Right forelimb (tissue), 1 donor: ENCODE measurements around the gene CEPT1.
A peak's percentile ranks its signal among the peaks of the same experiment; 100 is the strongest.
"Not testable (repeated sequence)": the region's sequence is repeated elsewhere in the genome, so short reads cannot be mapped to it uniquely, and the experiment has no call there.

Experiments
- DNase-seq: peaks from one replicate; pipeline ENCODE4 v3.0.0-alpha.2; 2018

CEPT1 gene

DNA sequence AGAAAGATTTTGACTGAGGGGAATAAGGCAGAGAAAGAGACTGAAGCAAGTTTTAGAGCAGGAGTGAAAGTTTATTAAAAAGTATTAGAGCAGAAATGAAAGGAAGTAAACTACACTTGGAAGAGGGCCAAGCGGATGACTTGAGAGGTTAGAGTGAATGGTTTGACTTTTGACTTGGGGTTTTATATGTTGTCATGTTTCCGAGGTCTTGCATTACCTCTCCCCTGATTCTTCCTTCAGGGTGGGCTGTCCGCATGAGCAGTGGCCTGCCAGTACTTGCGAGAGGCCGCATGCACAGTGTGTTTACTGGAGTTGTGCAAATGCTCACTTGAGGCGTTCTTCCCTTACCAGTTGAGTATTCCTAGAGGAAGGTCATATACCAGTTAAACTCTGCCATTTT lies 73.4 kb downstream of the CEPT1 start:
- no peak for DNase-seq

DNA sequence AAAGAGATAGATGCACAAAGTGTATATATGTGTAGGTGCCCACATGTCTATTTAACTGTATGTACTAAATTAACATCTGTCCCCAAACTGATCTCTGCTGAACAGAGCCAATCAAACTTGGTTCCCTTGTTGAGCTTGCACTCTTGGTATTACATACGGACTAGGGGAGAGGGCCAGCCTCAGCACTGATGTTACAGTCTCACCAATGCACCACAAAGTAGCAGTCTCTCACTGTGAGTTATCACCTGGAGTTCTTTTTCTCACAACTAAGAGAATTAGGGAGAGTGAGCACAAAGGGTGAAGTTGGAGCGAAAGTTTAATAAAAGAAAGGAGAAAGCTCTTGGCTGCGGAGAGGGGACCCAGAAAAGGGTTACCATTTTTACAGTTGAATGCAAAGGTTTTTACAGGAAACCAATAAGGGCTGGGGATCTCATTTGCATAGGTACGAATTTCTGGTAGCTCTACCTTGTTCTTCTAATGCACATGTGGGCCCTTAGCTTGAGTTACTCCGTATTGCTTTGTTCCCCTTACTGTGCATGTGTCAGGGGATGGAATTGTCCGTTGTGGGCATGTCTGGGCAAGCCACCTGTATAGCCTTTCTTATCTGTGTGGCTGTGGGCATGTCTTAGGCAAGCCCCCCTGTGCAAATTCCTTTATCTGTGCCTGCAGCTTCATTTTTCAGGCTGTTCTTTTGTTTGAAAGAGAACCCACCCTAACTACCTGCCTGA lies 74.2 kb downstream of the CEPT1 start:
- no peak for DNase-seq

DNA sequence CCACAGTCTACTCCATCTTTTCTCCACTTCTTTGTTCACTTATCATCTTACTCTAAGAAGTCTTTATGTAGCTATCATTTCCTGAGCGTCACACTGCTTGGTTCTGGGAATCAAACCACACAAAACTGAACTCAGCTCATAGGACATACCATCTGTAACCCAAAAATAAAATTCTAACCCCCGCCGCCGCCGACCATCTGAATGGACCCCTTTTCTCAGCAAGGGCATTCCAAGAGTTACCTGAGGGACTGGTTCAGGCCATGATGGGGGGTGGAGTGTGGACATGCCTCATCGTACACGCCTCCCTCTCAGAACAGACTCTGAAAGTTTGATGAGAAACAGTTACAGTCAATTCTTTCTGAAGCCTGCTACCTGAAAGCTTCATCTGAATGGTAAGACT lies 74.9 kb downstream of the CEPT1 start:
- DNase-seq = no peak

DNA sequence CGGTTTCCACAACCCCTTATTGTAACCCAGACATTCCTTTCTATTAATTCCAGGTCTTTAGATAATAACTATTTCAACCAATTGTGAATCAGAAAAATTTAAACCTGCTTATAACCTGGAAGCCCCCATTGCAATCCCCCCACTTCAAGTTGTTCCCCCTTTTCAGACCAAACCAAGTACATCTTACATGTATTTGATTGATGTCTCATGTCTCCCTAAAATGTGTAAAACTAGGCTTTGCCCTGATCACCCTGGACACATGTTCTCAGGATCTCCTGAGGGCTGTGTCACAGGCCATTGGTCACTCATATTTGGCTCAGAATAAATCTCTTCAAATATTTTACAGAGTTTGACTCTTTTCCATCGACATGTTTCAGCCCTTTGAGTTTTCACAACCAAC lies 75.3 kb downstream of the CEPT1 start:
- DNase-seq = not testable (repeated sequence)

DNA sequence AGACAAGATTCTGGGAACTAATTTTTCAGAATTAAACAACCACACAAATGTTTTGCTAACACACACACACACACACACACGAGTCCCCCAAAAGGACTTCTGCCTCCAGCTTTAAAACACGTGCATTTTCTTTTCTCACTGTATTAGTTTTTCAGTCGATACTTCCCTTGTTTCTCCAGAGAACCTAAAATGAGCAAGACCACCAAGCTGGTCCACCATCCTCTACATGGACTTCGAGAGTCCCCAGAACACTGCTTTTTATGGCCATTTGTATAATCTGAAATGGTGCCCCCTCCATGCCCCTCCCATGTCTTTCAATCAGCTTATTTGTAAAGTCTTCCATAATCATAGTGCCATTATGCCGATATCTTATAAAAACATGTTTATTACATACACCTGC lies 76.7 kb downstream of the CEPT1 start:
- DNase-seq = no peak

DNA sequence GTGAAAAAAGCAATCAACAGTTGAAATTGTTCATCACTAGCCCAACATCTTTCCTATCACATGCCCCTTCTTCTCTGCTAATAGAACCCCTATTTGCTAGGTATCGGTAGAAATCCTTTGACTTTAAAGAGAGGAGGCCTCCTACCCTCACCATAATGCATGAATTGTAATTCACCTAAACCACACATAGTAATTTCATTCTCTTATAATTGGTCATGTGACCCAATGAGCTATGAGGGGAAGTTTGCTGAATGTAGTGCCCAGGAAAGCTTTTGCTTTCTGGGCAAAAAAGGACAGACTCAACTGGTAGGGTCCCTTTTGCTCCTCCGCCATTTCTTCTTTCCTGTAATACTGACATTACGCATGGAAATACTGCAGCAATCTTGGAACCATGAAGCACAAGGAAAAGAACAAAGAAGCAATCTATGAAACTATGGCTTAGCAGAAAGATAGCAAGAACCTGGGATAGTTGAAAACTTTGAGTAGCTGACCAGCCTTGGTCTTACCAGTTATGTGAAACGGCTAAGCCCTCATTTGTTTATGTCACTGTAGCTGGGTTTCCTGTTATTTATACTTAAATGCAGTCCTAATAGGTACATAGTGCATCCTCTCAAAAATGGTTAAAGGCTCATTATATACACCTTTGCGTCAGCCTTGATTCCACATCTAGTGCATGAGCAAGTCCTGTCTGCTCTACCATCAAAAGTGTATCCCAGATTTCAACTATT lies 77.3 kb downstream of the CEPT1 start:
- no peak for DNase-seq

DNA sequence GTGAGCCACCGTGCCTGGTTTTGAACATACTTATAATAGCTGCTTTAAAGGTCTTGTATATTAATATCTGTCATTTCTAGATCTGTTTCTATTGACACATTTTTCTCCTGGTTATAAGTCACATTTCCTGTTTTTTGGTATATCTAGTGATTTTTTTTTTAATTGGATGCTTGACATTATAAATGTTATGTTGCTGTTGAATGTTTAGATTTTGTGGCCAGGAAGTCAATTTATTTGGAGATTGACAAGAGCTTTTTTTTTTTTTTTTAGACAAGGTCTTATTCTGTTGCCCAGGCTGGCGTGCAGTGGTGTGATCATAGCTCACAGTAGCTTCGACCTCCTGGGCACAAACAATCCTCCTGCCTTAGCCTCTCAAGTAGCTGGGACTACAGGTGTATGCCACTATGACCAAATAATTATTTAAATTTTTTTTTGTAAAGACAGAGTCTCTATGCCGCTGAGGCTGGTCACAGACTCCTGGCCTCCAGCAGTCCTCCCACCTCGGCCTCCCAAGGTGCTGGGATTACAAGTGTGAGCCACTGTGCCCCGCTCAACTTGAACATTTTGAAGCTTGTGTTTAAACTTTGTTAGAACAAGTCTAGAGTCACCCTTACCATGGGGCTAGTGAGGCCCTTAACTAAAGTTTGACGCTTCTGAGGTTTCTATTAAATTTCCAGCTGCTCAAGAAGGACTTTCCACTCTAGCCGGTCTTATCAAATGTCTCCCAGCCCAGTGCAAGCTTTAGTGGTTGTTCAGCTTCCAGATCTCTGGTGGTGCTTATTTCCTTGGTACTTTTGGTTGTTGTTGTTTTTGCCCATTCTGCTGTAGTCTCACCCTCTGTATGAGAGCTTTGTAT lies 78.9 kb downstream of the CEPT1 start:
- no peak for DNase-seq

DNA sequence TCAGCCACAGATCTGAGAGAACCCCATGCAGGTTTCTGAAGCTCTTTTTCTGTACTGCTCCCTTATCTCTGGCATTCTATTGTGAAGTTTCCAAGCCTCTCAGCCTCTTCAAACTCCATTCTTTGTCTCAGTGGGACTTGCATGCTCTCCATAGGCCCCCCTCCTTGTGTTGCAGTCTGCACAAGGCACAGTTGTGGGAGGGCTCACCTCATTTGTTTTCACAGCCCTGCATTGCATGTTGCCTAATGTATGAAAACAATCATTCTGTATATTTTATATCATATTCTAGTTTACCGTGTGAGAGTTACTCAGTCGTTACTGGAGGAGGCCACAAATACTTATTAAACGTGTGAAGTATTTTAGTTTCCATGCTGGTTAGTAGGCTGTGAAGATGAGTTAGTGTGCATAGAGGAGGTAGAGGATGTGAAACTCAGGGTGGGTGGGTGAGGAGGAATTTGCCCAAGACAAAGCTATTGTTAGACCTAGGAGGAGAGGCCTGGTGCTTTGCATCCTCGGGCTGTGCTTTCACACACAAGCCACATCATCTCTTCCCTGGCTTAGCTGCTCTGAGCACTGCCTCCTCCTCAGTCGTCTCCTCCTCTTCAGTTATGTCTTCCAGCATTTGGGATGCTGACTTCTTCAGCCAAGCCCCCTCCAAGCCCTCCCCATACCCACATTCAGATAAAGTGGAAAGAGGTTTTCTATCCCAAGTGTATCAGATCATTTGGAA lies 79.7 kb downstream of the CEPT1 start:
- DNase-seq = no peak

DNA sequence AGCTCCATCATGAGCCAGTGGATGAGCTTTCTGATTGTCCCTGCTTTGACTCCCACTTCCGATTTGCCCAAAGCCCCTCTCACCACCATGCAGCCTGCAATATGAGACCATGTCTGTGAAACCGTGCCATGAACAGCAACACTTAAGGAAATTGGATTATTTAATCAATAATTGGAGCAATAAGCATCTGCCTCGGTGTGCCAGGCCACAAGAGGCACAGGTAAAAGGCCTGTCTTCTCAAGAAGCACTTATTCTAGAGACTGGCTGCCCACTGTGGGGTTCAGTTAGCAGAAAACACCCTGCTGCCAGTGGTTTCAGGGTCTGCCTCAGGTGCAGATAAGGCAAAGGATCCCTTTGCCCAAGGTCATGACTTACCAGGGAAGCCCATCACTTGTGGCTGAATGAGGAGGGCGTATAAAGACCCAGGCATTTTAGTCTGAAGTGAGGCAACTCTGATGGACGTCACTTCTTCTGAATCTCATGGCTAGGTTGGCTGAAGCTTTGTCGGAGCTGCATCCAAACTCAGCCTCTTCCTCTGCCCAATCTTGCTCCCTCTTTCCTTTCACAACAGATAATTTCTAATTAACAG lies 80.4 kb downstream of the CEPT1 start:
- no peak for DNase-seq

DNA sequence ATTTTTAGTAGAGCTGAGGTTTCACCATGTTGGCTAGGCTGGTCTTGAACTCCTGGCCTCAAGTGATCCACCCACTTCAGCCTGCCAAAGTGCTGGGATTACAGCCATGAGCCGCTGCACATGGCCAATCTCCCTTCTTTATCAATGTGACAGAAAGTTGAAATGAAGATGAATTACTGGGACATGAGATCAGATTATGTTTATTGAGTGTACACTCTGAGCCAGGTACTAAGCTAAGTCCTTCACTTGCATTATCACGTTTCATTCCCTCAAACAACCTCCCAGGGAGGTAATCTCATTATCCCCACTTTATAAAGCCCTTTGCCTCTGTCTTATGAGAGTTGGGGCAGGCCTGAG lies 81.2 kb downstream of the CEPT1 start:
- no peak for DNase-seq

DNA sequence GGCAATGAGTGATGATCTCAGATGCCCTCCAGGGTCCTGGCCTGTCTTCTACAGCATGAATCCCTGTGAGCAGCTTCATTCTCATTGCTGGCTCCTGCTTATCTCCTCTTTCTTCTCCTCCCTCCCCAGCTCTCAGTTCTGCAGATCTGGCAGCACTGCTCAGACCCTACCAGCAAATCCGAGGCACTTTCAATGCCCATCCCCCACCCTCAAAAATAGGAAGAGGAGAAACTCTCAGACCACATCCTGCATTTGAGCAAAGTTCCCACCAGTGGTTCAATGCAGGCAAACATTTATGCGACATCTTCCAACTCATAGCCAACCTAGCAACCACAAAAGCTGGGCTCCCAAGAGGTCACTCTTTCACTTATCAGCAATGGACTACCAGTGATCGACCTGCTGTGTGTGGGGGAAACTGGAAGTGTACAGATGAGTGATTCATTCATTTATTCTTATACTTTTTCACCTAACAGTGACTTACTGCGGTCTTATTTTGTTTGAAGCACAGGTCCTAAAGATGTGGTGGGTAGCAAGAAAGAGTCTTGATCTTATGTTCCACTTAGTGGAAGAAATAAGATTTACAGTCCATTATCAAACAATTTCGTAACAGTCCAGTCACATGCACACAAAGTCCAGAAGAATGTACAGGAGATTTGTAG lies 81.7 kb downstream of the CEPT1 start:
- DNase-seq = no peak

DNA sequence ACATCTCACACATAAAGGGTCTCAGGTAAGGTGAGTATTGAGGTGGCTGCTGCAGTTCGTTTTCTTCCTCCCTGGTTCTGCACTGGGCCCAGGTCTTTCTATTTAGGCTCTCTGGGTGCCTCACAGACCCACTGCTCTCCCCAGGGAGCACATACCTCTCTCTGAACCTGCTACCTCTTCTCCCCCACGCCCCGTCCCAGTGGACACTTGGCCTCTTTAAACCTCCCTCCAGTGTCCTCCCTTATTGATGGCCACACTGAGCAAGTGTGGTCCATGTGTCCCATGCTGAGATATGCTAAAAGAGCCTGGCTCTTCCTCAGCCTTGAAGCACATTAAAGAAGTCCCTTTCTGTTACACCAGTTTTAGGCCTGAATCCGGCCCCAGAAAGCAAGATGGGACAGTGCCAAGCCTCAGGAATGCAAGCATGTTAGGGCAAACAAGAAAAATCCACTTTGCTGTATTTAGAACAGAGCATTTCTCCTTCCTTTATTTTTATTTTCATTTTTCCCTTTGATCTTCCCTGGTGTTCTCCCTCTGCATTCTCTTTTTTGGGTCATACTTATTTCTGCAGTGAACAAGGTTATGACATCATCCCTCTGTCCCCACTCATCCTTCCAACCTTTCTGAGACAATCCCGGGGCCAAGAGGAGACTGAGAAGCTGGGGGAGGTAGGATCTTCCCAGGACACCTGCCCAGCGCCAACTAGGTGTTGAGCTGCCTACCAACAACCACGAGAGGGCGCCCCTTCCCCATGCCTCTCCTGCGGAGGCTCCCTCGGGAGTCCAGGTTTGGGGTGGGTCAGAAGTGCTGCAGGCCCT lies 82.5 kb downstream of the CEPT1 start:
- peak; percentile 70 for DNase-seq

DNA sequence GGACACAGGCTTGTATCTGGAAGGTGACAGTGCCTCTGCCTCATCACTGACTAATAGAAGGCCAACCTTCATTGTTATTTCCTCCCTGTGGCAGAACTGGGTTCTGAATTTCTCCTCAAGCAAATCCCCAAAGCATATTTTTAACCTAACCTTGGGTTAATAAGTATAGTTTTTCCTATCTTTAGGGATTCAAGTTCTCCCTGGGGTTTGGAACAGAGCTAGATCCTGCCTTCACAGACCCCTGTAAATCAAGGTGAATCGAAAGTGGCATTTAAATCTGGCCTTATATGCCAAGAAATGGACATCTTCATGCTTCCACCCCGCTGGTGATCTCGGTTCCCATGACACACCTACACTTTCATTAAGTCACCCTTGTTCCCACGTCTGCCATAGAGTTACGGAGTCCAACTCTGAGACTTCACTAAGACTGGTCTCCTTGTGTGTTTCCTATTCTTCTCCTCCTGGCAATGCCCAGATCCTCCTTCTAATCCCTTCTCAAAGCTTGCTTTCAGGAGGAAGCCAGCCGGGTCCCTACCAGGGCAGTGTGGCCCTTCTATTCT lies 83.2 kb downstream of the CEPT1 start:
- DNase-seq = no peak

DNA sequence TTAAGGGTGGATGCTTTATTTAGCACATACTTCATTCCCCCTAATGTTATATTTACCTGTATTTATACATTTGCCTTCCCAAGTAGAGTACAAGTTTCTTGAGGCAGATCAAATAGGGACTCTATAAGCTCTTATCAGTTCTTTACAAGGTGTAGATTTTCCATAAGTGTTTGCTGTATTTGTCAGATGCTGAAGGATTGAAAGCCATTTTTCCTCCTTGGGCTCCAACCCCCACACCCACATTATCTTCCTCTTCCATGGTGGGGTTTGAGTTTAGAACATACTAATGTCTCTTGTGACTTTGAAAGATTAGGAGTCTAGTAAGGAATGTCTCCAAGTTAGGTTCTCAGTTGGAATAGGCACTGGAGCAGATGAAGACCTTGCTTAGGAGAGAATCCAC lies 85.1 kb downstream of the CEPT1 start:
- DNase-seq = no peak

DNA sequence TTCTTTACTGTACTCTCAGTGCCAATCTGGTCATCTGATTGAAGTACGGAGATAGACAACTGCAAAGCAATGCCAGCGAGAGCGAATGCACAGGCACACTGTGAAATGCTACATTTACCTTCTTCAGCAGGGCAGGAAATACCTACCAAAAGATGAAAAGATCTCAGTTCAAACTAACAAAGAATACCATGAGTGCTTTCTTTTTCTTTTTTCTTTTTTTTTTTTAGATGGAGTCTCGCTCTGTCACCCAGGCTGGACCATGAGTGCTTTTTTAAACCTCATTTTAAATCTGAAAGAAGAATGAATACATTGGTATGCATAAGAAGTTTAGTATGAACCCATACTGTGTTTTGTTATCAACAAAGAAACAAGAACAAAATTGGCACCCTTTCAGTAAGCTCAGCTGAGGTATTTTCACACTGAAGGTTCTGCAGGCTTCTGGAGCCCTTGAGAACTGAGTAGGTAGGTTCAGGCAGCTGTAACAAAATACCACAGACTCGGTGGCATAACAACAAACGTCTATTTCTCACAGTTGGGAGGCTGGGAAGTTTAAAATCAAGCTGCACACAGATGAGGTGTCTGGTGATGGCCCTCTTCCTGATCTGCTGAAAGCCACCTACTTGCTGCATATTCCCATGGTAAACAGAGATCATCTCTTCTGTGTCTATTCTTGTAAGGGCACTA lies 85.8 kb downstream of the CEPT1 start:
- no peak for DNase-seq

DNA sequence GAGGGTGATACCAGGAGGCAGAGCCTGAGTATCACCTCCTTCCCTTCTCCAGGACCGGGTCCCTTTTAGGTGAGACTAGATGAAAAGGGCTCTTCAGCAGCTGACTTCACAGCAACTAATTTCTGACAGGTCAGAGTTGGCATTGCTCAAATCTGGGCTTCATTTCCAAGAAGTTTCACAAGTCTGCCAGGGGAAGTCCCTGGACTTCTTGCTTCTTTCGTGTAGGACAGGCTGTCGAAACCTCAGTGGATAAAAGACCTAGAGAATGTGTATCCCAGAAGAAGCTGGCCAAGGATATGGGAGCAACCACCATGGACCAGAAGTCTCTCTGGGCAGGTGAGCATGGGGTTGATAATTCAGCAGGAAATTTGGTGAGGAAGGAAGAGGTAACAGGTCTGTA lies 87.4 kb downstream of the CEPT1 start, which contains the start of gene CHI3L2:
Gene CHI3L2 (plus strand): TSS at position 280 of the 400 bp plus-strand sequence. CDS start 17 bp downstream, at position 297.
- no peak for DNase-seq

DNA sequence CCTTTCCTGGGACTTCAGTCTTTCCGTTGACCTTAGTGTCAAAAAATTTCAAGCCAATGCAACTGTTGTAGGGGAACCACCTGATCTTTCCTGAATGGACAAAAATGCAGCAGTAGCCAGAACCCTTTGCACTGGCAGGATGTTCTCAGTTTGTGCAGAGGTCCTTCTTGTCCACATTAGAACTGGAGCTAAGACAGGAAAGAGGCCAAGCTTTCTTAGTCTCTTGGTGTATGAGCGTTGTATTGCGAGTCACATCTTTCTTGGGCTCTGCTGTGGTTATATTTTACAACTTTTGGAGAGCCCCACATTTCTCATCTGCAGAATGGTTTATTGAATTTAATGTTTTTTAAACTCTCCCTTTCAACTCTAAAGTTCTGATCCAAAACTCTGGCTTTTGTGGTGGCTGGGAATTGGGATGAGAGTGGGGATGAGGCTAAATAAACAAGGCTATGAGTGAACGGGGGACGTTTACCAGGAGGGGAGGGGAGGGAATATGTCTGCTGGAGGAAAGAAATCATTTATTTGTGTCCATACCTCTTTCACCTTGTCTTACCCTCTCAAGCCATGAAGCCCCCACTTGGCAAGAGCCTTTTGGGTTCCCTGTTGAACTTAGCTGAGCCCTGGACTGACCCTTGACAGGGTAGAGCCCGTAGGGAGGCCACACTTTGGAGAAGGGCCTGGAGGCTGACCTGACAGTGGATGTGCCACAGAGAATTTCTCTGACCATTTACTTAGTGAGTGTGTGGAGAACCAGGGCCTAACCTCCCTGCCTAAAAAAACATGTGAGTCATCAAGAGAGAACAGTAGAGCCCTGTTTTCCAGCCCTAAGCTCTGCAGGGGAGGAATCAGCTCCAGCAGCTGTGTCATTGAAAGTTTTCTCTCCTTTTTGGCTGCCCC lies 88.1 kb downstream of the CEPT1 start:
- peak; percentile 46 for DNase-seq

DNA sequence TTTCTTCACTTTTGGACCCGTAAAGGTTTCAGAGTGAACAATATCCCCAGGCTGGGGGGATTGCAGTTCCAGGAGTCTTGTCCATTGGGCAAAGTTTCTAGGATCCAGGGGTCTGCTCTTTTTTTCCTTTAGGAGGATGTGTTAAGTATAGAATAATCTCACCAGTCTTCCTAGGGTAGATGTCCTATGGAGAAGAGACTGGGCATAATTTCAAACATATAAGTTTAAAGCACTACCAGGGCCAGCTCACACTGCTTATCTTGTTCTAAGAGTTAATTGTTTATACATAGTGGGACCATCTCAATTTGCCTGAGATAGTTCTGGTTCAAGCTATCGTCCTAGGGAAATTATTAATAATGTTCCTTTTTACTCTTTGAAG lies 88.7 kb downstream of the CEPT1 start:
- no peak for DNase-seq

DNA sequence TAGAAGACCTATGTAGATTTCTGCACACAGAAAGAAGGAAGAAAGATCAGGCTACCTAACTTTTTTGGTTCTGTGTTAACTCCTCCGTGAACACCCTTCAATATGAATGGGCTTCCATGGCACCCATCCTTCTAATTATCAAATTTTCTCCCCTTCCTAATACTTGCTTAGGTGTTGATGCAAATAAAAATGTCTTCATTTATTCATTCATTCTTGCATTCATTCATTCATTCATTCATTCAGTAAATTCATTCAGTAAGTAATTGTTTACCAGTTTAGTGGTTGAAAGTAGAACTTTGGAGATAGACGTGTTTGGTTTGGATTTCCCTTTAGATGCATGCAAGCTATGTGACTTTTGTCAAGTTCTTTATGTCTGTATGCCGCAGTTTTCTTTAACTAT lies 92.1 kb downstream of the CEPT1 start:
- no peak for DNase-seq
